Choroid plexus epithelial cell (primary cell): ENCODE results near the gene MFSD2A.

Experiments
- DNase-seq: peaks from one replicate; pipeline ENCODE4 v3.0.0-alpha.2; 2010; ENCODE audit warnings: low read depth
- H3K4me3 ChIP-seq: 2 replicates; pipeline ENCODE4 v1.5.1; 2011; ENCODE audit warnings: low read depth, mild to moderate bottlenecking, control low read depth, low read length, moderate library complexity
- CTCF ChIP-seq: conservative IDR thresholded peaks from 2 replicates; pipeline ENCODE4 v1.5.1; 2011; ENCODE audit warnings: low read depth, mild to moderate bottlenecking, control low read depth, inconsistent platforms, low read length, moderate library complexity

MFSD2A gene

GRCh38 chr1:39917825-39918224, 37.1 kb upstream of the MFSD2A start:
- DNase-seq = peak; percentile 57
- H3K4me3 ChIP-seq = no peak overlapping the region
- TF ChIP-seq CTCF = peak; percentile 52

GRCh38 chr1:39919545-39919944, 35.4 kb upstream of the MFSD2A start:
- no peak overlapping the region for H3K4me3 ChIP-seq
- DNase-seq = peak; percentile 78
- TF ChIP-seq CTCF = peak; percentile 78

DNA sequence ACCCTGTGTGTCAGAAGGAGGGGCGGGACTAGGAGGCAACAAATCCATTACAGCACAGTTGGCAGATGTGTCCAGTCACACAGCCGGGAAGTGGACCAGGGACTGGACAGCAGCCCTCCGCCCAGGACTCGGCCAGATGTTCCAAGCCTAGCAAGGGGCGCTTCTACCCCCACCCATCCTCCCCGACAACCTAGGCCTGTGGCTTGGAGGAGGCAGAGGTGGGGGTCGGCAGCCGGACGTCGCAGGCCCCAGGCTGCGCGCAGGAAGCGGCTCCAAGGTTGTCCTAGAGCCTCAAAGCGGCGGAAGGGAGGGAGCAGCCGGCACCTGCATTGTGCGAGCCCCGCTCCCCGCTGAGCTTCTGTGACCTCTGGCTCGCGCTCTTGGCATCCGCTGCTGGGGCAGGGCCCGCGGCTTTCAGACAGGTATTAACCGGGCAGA, 32.7 kb upstream of the MFSD2A start:
- no peak overlapping the region for H3K4me3 ChIP-seq
- no peak for TF ChIP-seq CTCF

GRCh38 chr1:39925721-39926342, 29.1 kb upstream of the MFSD2A start:
- no peak for TF ChIP-seq CTCF
- H3K4me3 ChIP-seq = no peak overlapping the region
- DNase-seq = no peak

More for the DNA sequence above, 32.7 kb upstream of the MFSD2A start:
- DNase-seq = no peak

DNA sequence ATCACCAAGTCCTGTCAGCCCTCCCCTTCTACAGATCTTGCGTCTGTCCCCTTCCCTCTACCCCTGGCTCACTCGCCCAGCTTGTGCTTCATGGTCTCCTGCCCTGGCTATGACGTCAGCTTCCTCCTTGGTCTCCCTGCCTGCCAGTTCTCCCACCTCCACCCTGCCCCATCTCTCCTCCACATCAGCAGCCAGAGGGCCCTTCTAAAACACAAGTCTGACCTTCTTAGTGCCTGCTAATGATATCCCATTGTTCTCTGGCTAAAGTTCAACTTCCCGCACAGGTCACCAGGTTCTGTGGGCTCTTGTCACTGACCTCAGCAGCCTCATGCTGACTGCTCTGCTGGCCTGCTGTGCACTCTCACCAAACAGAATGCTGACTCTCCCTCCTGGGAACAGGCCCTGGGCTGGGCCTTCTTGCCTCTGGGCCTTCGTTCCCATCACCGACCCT, 28.6 kb upstream of the MFSD2A start:
- H3K4me3 ChIP-seq = no peak overlapping the region
- TF ChIP-seq CTCF = no peak
- peak; percentile 58 for DNase-seq

GRCh38 chr1:39926820-39927219, 28.1 kb upstream of the MFSD2A start:
- no peak overlapping the region for H3K4me3 ChIP-seq
- no peak for TF ChIP-seq CTCF
- no peak for DNase-seq

DNA sequence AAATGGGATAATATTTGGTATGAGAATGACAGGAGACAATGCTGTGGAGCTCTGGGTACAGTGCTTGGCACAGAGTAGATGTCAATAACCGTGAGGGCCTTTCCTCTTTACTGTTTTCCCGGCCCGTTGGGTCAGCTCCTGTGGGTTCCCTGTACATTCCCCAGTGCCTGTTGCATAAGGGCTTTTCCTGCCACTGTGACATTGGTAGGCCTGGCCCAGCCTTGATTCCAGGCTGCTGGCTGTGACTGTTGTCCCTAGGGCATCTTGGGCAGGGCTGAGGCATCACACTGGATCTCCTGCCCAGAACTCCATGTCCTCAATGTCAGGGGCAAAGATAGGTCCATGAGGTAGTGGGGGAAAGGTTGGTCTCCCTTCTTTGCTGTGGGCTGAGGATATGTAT, 27.4 kb upstream of the MFSD2A start:
- DNase-seq = no peak
- H3K4me3 ChIP-seq = no peak overlapping the region
- no peak for TF ChIP-seq CTCF
